Esophagus squamous epithelium (tissue), 5 donors: ENCODE data around the gene PRKCD. TPM values are rescaled to one million over a fixed set of nuclear protein-coding genes. Genes with fewer than 3 reads are reported as not detected.

Experiments
- DNase-seq: peaks from one replicate; lab custom pipeline; 2025; lab: John Stamatoyannopoulos, UW
- H3K27ac ChIP-seq, 4 donors: fragments of 200-600 bp; sonication (generic); one replicate each; pipeline ENCODE4 v1.5.1; 2016 to 2019; ENCODE audit warnings: mild to moderate bottlenecking in 1 of 4
- H3K27me3 ChIP-seq, 4 donors: fragments of 200-600 bp; sonication (generic); 1 replicate in 3 of 4; 2 replicates in 1 of 4; pipeline versions ENCODE4 v1.5.1 to v1.6.0; 2017 to 2021; ENCODE audit warnings: antibody characterized with exemption in 1 of 4
- H3K36me3 ChIP-seq, 3 donors: fragments of 200-600 bp; sonication (generic); one replicate each; pipeline ENCODE4 v1.5.1; 2016 to 2019
- H3K4me1 ChIP-seq, 3 donors: fragments of 200-600 bp; sonication (generic); one replicate each; pipeline ENCODE4 v1.5.1; 2017 to 2019
- H3K4me3 ChIP-seq, 4 donors: fragments of 200-600 bp; sonication (generic); 1 replicate in 3 of 4; 2 replicates in 1 of 4; pipeline ENCODE4 v1.5.1; 2016 to 2019; ENCODE audit warnings: mild to moderate bottlenecking in 2 of 4, moderate library complexity in 1 of 4
- H3K9me3 ChIP-seq, 3 donors: fragments of 200-600 bp; sonication (generic); one replicate each; pipeline ENCODE4 v1.5.1; 2016 to 2019
- CTCF ChIP-seq, 6 experiments: fragments of 450-650 bp in 4 of 6; fragments of 200-600 bp in 2 of 6; sonication (generic) in 2 of 6; IDR thresholded peaks; one replicate each; pipeline ENCODE4 v1.5.1; 2016 to 2019; ENCODE audit warnings: antibody characterized with exemption in 6 of 6, mild to moderate bottlenecking in 4 of 6, moderate library complexity in 4 of 6
- POLR2A ChIP-seq, 4 donors: fragments of 450-650 bp; IDR thresholded peaks; one replicate each; pipeline ENCODE4 v1.6.1; 2017; ENCODE audit warnings: antibody characterized with exemption in 4 of 4, mild to moderate bottlenecking in 4 of 4, moderate library complexity in 3 of 4
- WGBS, 2 donors: methylation state at CpG; one replicate each; pipeline ENCODE4 v1.1.5; 2018; 5-methylcytosine and 5-hydroxymethylcytosine counted together
- intact Hi-C: fragments of 100-400 bp; cut with DNase I; formaldehyde crosslinking; loops from one replicate; pipeline ENCODE4 v1.15.0; 2022
- total RNA-seq, 4 donors: library from RNA; depleted of rRNA; stranded (reverse); fragments of >200 nt; gene quantifications; one replicate each; pipeline ENCODE4 v1.1.0, GENCODE V29; 2016
- donor health status: DM: yes; HTN: yes; CAD: no.

Gene PRKCD
- total RNA-seq, 4 donors from 2014 or later, result 8.8 to 21.5 (median 20.1) TPM

DNA sequence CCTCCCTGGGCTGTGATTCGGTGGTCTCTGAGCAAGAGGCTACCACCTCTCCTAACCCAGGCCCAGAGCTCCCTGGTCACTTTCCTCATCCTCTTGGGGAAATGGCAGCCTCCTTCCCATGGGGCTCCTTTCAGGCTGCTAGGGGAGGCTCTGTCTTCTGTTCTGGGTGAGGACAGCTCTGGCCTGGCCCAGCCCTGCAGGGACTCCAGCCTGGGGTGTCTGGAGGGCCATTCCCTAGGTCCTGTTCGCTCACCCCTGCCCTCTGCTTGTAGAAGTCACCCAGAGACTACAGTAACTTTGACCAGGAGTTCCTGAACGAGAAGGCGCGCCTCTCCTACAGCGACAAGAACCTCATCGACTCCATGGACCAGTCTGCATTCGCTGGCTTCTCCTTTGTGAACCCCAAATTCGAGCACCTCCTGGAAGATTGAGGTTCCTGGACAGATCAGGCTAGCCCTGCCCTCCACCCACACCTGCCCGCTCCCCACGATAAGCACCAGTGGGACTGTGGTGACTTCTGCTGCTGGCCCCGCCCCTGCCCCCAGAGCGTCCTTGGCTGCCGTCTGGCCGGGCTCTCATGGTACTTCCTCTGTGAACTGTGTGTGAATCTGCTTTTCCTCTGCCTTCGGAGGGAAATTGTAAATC lies 30.9 kb downstream of the PRKCD start:
- peaks cover 14 to 70% (median 16%) of the 10 kb centered on the region in 3 donors for H3K36me3 ChIP-seq
- WGBS, 2 donors, result 72 to 84% methylated on average over 8 to 15 of the region's 16 CpGs
- peaks cover 0 to 45% (median 11%) of the 10 kb centered on the region in 3 donors for H3K4me1 ChIP-seq
- intact Hi-C loops, result no loop called here
- DNase-seq, result no peak
- H3K9me3 ChIP-seq, result no peaks in the 10 kb centered on the region
- H3K4me3 ChIP-seq, result no peak overlapping the region
- no peaks in the 10 kb centered on the region for H3K27me3 ChIP-seq
- peak overlapping the region in 1 of 4 donors; percentile 11 for H3K27ac ChIP-seq
- no peak for TF ChIP-seq POLR2A (IDR thresholded peaks at IDR 0.05)
- no peak for TF ChIP-seq CTCF (IDR thresholded peaks at IDR 0.05)

DNA sequence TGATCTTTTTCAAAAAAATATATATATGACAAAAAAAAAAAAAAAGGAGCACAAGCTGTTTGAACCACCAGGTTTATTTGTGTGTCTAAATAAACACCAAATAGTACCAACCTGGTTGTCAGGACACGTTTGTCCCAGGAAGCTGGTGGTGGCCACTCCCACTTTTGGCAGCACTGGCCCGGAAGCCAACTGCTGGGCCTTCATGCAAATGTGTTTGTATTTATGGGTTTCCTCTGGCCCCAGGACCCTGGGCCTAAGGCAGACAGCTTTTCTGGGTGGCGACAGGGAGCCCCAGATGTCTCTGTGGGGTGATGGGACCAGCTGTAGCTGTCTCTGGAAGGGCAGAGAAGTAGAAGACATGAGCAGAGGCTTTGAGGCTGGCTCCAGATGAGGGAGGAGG lies 31.6 kb downstream of the PRKCD start:
- intact Hi-C loops, result no loop called here

GRCh38 chr3:53193466-53194209 lies 32.6 kb downstream of the PRKCD start:
- Histone ChIP-seq H3K36me3 (peaks cover 12 to 54% (median 12%) of the 10 kb centered on the region in 3 donors), H3K9me3 (no peaks in the 10 kb centered on the region), H3K27ac (peak overlapping the region in 2 of 4 donors; percentile 47 to 50), H3K4me1 (peaks cover 0 to 45% (median 11%) of the 10 kb centered on the region in 3 donors), H3K4me3 (no peak overlapping the region), H3K27me3 (no peaks in the 10 kb centered on the region)
- DNase-seq, result no peak
- TF ChIP-seq CTCF (IDR thresholded peaks at IDR 0.05), result no peak
- TF ChIP-seq POLR2A (IDR thresholded peaks at IDR 0.05), result no peak
- intact Hi-C loops, result no loop called here
- 56 to 78% methylated on average over 6 to 7 of the region's 11 CpGs for WGBS, 2 donors

More for the DNA sequence above, 31.6 kb downstream of the PRKCD start:
- Histone ChIP-seq H3K9me3 (no peaks in the 10 kb centered on the region), H3K36me3 (peaks cover 14 to 64% (median 16%) of the 10 kb centered on the region in 3 donors), H3K4me3 (no peak overlapping the region), H3K27me3 (no peaks in the 10 kb centered on the region), H3K27ac (peak overlapping the region in 2 of 4 donors; percentile 23 to 50), H3K4me1 (peaks cover 0 to 45% (median 11%) of the 10 kb centered on the region in 3 donors)
- WGBS, 2 donors, result 8 to 40% methylated on average over 2 to 3 of the region's 3 CpGs
- TF ChIP-seq POLR2A (IDR thresholded peaks at IDR 0.05) (no peak), CTCF (IDR thresholded peaks at IDR 0.05) (peak in 1 of 6 experiments; percentile 8)
- no peak for DNase-seq

- Histone ChIP-seq H3K9me3 (no peaks in the 10 kb centered on the region), H3K27ac (peak overlapping the region in 2 of 4 donors; percentile 47 to 50), H3K36me3 (peaks cover 4 to 46% (median 4%) of the 10 kb centered on the region in 3 donors), H3K27me3 (no peaks in the 10 kb centered on the region), H3K4me3 (no peak overlapping the region), H3K4me1 (peaks cover 0 to 45% (median 11%) of the 10 kb centered on the region in 3 donors)
- intact Hi-C loops, result loop anchor here (5.0 kb wide), 2 partner anchors 62 to 82 kb away; partner anchors contain the start of gene RFT1
- TF ChIP-seq POLR2A (IDR thresholded peaks at IDR 0.05) (no peak), CTCF (IDR thresholded peaks at IDR 0.05) (no peak)
- no peak for DNase-seq
- WGBS, 2 donors, result 69 to 74% methylated on average over 4 to 10 of the region's 14 CpGs
These were observed 33.4 kb downstream of the PRKCD start for GRCh38 chr3:53194210-53195065.
